DOHH2 (cell line): ENCODE measurements around the gene RIMS3.

ENCODE experiments used
- EZH2phosphoT487 ChIP-seq: fragments of 200-600 bp; sonication (generic); IDR thresholded peaks from 2 replicates; pipeline ENCODE4 v1.6.1; 2017; ENCODE audit warnings: borderline replicate concordance, mild to moderate bottlenecking, antibody characterized with exemption, low read length, moderate library complexity, mixed read lengths
- TF ChIP-seq, protein P1 (sequence below): fragments of 200-600 bp; sonication (generic); IDR thresholded peaks from one replicate; pipeline ENCODE4 v1.5.1; 2014; ENCODE audit warnings: antibody characterized with exemption, mild to moderate bottlenecking, low read depth, low read length; ENCODE audit not compliant: poor library complexity, severe bottlenecking

GRCh38 chr1:40711465-40712404 is 46.3 kb upstream of the RIMS3 start:
- TF ChIP-seq, protein P1, sequence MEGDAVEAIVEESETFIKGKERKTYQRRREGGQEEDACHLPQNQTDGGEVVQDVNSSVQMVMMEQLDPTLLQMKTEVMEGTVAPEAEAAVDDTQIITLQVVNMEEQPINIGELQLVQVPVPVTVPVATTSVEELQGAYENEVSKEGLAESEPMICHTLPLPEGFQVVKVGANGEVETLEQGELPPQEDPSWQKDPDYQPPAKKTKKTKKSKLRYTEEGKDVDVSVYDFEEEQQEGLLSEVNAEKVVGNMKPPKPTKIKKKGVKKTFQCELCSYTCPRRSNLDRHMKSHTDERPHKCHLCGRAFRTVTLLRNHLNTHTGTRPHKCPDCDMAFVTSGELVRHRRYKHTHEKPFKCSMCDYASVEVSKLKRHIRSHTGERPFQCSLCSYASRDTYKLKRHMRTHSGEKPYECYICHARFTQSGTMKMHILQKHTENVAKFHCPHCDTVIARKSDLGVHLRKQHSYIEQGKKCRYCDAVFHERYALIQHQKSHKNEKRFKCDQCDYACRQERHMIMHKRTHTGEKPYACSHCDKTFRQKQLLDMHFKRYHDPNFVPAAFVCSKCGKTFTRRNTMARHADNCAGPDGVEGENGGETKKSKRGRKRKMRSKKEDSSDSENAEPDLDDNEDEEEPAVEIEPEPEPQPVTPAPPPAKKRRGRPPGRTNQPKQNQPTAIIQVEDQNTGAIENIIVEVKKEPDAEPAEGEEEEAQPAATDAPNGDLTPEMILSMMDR, result no peak
- TF ChIP-seq EZH2phosphoT487, result no peak
